SK-N-SH (cell line): ENCODE measurements around the gene TMPRSS9. TPM values are rescaled to one million over a fixed set of nuclear protein-coding genes. Genes with fewer than 3 reads are reported as not detected.
A peak's percentile ranks its signal among the peaks of the same experiment; 100 is the strongest.

Experiments
- CTCF ChIA-PET: fragments of 300-600, 350-600 bp; formaldehyde crosslinking; extraction: SDS; loops from one replicate; lab custom pipeline; 2021; lab: Yijun Ruan, JAX
- POLR2A ChIA-PET: fragments of 350-600 bp; sonication (Branson Sonifier 250); formaldehyde crosslinking; extraction: SDS; loops from one replicate; lab custom pipeline; 2020; ENCODE audit warnings: antibody characterized with exemption, inconsistent platforms; lab: Yijun Ruan, JAX
- DNase-seq: peaks from one replicate; pipeline ENCODE4 v3.0.0; 2012
- H2AFZ ChIP-seq: fragments of 200-600 bp; sonication (generic); 2 replicates; pipeline ENCODE4 v1.8.1; 2016; ENCODE audit warnings: antibody characterized with exemption, mild to moderate bottlenecking, low read depth
- H3F3A ChIP-seq: fragments of 200-600 bp; sonication (generic); replicated peaks from 2 replicates; pipeline ENCODE3; 2016; ENCODE audit warnings: antibody characterized with exemption, mild to moderate bottlenecking; ENCODE audit not compliant: insufficient read depth
- H3K27ac ChIP-seq, 2 experiments: fragments of 200-500 bp in 1 of 2; fragments of 200-600 bp in 1 of 2; sonication (Bioruptor generic) in 1 of 2; sonication (generic), shearing (Covaris generic) in 1 of 2; 2 replicates each; pipeline versions ENCODE4 v1.5.1 to v1.6.1; 2014 to 2016; ENCODE audit warnings: low read depth in 2 of 2, inconsistent platforms in 1 of 2, low read length in 1 of 2, mild to moderate bottlenecking in 1 of 2, mixed read lengths in 1 of 2
- H3K27me3 ChIP-seq: fragments of 200-600 bp; sonication (generic), shearing (Covaris generic); 2 replicates; pipeline ENCODE4 v1.6.1; 2016; ENCODE audit warnings: mixed run types; ENCODE audit not compliant: insufficient read depth
- H3K36me3 ChIP-seq, 2 experiments: fragments of 200-500 bp in 1 of 2; fragments of 200-600 bp in 1 of 2; sonication (Bioruptor generic) in 1 of 2; sonication (generic) in 1 of 2; replicated peaks in 1 of 2; 2 replicates each; pipeline versions ENCODE3 to v1.5.1; 2014 to 2016; ENCODE audit warnings: low read length in 1 of 2, mild to moderate bottlenecking in 1 of 2; ENCODE audit not compliant: insufficient read depth in 2 of 2, control insufficient read depth in 1 of 2
- H3K4me1 ChIP-seq, 2 experiments: fragments of 200-500 bp in 1 of 2; fragments of 200-600 bp in 1 of 2; sonication (Bioruptor generic) in 1 of 2; sonication (generic), shearing (Covaris generic) in 1 of 2; 2 replicates each; pipeline versions ENCODE4 v1.5.1 to v1.6.1; 2014 to 2016; ENCODE audit warnings: low read depth in 1 of 2, low read length in 1 of 2, mixed run types in 1 of 2; ENCODE audit not compliant: insufficient read depth in 2 of 2, control insufficient read depth in 1 of 2
- H3K4me2 ChIP-seq: fragments of 200-600 bp; sonication (generic), shearing (Covaris generic); 2 replicates; pipeline ENCODE4 v1.6.1; 2017; ENCODE audit warnings: mixed run types
- H3K4me3 ChIP-seq, 2 experiments: fragments of 200-500 bp in 1 of 2; fragments of 200-600 bp in 1 of 2; sonication (Bioruptor generic) in 1 of 2; sonication (generic), shearing (Covaris generic) in 1 of 2; 2 replicates each; pipeline versions ENCODE4 v1.5.1 to v1.8.1; 2014 to 2016; ENCODE audit warnings: low read depth in 2 of 2, inconsistent platforms in 1 of 2, low read length in 1 of 2, mild to moderate bottlenecking in 1 of 2, mixed read lengths in 1 of 2, moderate library complexity in 1 of 2
- H3K79me2 ChIP-seq: fragments of 200-600 bp; sonication (generic); 2 replicates; pipeline ENCODE4 v1.8.1; 2017; ENCODE audit warnings: mild to moderate bottlenecking; ENCODE audit not compliant: insufficient read depth
- H3K9ac ChIP-seq: fragments of 200-600 bp; sonication (generic); 2 replicates; pipeline ENCODE4 v1.6.1; 2017; ENCODE audit warnings: mixed run types
- H3K9me2 ChIP-seq: fragments of 200-600 bp; sonication (generic); 2 replicates; pipeline ENCODE4 v1.6.1; 2017; ENCODE audit warnings: mixed run types
- H3K9me3 ChIP-seq: fragments of 200-600 bp; sonication (generic); 2 replicates; pipeline ENCODE4 v1.6.1; 2017; ENCODE audit warnings: mixed run types, mild to moderate bottlenecking, moderate library complexity
- H4K20me1 ChIP-seq: fragments of 200-600 bp; sonication (generic); 2 replicates; pipeline ENCODE4 v1.6.1; 2017; ENCODE audit warnings: mild to moderate bottlenecking, mixed run types; ENCODE audit not compliant: insufficient read depth
- ELF1 ChIP-seq: IDR thresholded peaks from 2 replicates; pipeline ENCODE4 v1.4.0; 2012
- EP300 ChIP-seq, 2 experiments: IDR thresholded peaks; 2 replicates each; pipeline versions ENCODE4 v1.4.0 to v1.6.1; 2012; ENCODE audit warnings: borderline replicate concordance in 1 of 2, low read depth in 1 of 2, low read length in 1 of 2
- EZH2phosphoT487 ChIP-seq: fragments of 200-600 bp; sonication (generic); IDR thresholded peaks from 2 replicates; pipeline ENCODE4 v1.6.1; 2017; ENCODE audit warnings: low read depth, mixed run types, mild to moderate bottlenecking, antibody characterized with exemption, moderate library complexity, borderline replicate concordance
- GABPA ChIP-seq: IDR thresholded peaks from 2 replicates; pipeline ENCODE4 v1.4.0; 2012; ENCODE audit warnings: low read depth, mild to moderate bottlenecking
- MEF2A ChIP-seq: IDR thresholded peaks from 2 replicates; pipeline ENCODE4 v1.4.0; 2012; ENCODE audit warnings: low read depth, borderline replicate concordance
- MXI1 ChIP-seq: IDR thresholded peaks from 2 replicates; pipeline ENCODE4 v1.6.1; 2012; ENCODE audit warnings: mild to moderate bottlenecking, low read depth, low read length, improper control_type of control experiment
- NFIC ChIP-seq: IDR thresholded peaks from 2 replicates; pipeline ENCODE4 v1.4.0; 2012; ENCODE audit warnings: borderline replicate concordance
- NRF1 ChIP-seq: IDR thresholded peaks from 2 replicates; pipeline ENCODE4 v1.6.1; 2012; ENCODE audit warnings: low read depth, mild to moderate bottlenecking, low read length
- RAD21 ChIP-seq: IDR thresholded peaks from 2 replicates; pipeline ENCODE4 v1.6.1; 2012; ENCODE audit warnings: mild to moderate bottlenecking, low read length
- RCOR1 ChIP-seq: fragments of 150-350 bp; IDR thresholded peaks from 2 replicates; pipeline ENCODE4 v1.6.1; 2017; ENCODE audit warnings: antibody characterized with exemption, low read length
- RXRA ChIP-seq: IDR thresholded peaks from 2 replicates; pipeline ENCODE4 v1.4.0; 2012; ENCODE audit warnings: low read depth, mild to moderate bottlenecking, borderline replicate concordance
- SIN3A ChIP-seq: IDR thresholded peaks from 2 replicates; pipeline ENCODE4 v1.6.1; 2012; ENCODE audit warnings: low read depth, mild to moderate bottlenecking, low read length, moderate library complexity, borderline replicate concordance
- SMC3 ChIP-seq: IDR thresholded peaks from 2 replicates; pipeline ENCODE4 v1.6.1; 2012; ENCODE audit warnings: low read depth, low read length, improper control_type of control experiment
- TEAD4 ChIP-seq: IDR thresholded peaks from 2 replicates; pipeline ENCODE4 v1.4.0; 2012; ENCODE audit warnings: mild to moderate bottlenecking, borderline replicate concordance; ENCODE audit not compliant: insufficient read depth
- WGBS: methylation state at CpG from one replicate; pipeline ENCODE4 v1.1.6; 2017; ENCODE audit warnings: low lambda C conversion rate; 5-methylcytosine and 5-hydroxymethylcytosine counted together
- polyA plus RNA-seq, 3 experiments: library from polyadenylated mRNA; depleted of rRNA; stranded (reverse); fragments of >200 nt; gene quantifications; 2 replicates each; pipeline ENCODE4 v1.2.3, GENCODE V29; 2012
- TF ChIP-seq, protein P1 (sequence below): IDR thresholded peaks from 2 replicates; pipeline ENCODE4; 2012
- TF ChIP-seq, protein P2 (sequence below): IDR thresholded peaks from 2 replicates; pipeline ENCODE4 v1.4.0; 2012; ENCODE audit warnings: low read depth, borderline replicate concordance
- TF ChIP-seq, protein P3 (sequence below): IDR thresholded peaks from 2 replicates; pipeline ENCODE4 v1.4.0; 2012; ENCODE audit warnings: low read depth, borderline replicate concordance
- TF ChIP-seq, protein P4 (sequence below): fragments of 200-600 bp; sonication (generic); IDR thresholded peaks from 2 replicates; pipeline ENCODE4 v1.6.1; 2017; ENCODE audit warnings: antibody characterized with exemption, mild to moderate bottlenecking, moderate library complexity

The TMPRSS9 gene
- polyA plus RNA-seq, 1 of the 3 experiments (the other 2 are of a cell fraction) = not detected

DNA sequence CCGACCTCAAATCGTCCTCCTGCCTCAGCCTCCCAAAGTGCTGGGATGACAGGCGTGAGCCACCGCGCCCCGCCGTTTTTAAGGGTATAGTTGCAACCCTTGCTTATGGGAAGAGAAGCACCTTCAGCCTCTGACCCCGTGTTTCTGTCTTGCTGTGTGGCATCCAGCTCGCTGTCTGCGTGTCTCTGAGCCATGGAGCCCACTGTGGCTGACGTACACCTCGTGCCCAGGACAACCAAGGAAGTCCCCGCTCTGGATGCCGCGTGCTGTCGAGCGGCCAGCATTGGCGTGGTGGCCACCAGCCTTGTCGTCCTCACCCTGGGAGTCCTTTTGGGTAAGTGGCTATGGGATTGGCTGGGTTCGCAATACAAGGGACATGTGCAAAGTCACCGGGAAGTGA is 29.5 kb downstream of the TMPRSS9 start:
- Histone ChIP-seq H3F3A (peaks cover 8% of the 10 kb centered on the region), H3K4me1 (no peaks in the 10 kb centered on the region; a peak in 1 of 4 replicates), H3K27me3 (peaks cover 27% of the 10 kb centered on the region; the same call in 1 of the 2 replicates), H2AFZ (no peak overlapping the region), H4K20me1 (no peaks in the 10 kb centered on the region), H3K9me2 (no peaks in the 10 kb centered on the region), H3K9me3 (no peaks in the 10 kb centered on the region), H3K9ac (no peak overlapping the region), H3K79me2 (no peaks in the 10 kb centered on the region), H3K36me3 (no peaks in the 10 kb centered on the region), H3K4me2 (no peak overlapping the region), H3K4me3 (no peak overlapping the region), H3K27ac (no peak overlapping the region)
- no peak for DNase-seq
- ChIA-PET CTCF (no interaction called here), POLR2A (no interaction called here)
- TF ChIP-seq SMC3 (no peak), SIN3A (no peak), MXI1 (no peak), TEAD4 (no peak)
- TF ChIP-seq, protein P1, sequence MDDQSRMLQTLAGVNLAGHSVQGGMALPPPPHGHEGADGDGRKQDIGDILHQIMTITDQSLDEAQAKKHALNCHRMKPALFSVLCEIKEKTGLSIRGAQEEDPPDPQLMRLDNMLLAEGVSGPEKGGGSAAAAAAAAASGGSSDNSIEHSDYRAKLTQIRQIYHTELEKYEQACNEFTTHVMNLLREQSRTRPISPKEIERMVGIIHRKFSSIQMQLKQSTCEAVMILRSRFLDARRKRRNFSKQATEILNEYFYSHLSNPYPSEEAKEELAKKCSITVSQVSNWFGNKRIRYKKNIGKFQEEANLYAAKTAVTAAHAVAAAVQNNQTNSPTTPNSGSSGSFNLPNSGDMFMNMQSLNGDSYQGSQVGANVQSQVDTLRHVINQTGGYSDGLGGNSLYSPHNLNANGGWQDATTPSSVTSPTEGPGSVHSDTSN = no peak
- TF ChIP-seq, protein P2, sequence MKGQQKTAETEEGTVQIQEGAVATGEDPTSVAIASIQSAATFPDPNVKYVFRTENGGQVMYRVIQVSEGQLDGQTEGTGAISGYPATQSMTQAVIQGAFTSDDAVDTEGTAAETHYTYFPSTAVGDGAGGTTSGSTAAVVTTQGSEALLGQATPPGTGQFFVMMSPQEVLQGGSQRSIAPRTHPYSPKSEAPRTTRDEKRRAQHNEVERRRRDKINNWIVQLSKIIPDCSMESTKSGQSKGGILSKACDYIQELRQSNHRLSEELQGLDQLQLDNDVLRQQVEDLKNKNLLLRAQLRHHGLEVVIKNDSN = no peak
- TF ChIP-seq, protein P3, sequence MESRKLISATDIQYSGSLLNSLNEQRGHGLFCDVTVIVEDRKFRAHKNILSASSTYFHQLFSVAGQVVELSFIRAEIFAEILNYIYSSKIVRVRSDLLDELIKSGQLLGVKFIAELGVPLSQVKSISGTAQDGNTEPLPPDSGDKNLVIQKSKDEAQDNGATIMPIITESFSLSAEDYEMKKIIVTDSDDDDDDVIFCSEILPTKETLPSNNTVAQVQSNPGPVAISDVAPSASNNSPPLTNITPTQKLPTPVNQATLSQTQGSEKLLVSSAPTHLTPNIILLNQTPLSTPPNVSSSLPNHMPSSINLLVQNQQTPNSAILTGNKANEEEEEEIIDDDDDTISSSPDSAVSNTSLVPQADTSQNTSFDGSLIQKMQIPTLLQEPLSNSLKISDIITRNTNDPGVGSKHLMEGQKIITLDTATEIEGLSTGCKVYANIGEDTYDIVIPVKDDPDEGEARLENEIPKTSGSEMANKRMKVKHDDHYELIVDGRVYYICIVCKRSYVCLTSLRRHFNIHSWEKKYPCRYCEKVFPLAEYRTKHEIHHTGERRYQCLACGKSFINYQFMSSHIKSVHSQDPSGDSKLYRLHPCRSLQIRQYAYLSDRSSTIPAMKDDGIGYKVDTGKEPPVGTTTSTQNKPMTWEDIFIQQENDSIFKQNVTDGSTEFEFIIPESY = no peak
- 32% methylated on average over 21 of the region's 21 CpGs for WGBS

DNA sequence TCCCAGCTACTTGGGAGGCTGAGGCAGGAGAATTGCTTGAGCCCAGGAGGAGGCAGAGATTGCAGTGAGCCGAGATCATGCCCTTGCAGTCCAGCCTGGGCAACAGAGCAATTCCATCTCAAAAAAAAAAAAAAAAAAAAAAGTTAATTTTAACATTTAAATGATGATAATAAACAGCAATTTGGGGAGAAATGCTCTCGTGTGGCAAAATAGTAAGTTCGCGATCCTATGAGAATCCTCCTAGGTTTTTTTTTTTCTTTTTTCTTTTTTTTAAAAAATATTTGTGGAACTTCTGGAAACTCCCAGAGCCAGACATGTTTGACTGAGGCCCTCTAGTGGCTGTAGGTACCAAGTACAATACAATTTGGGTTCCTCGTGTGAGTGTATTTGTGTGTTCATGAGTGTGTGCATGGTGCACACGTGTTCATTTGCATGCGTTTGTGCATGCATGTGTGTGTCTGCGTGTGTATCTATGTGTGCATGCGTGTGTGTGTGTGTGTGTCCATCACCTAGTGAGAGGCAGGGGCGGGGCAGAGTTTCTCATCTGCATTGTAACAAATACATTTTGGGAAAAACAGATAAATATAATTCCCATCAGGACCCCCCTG is 31.2 kb downstream of the TMPRSS9 start:
- no peaks in the 10 kb centered on the region for H3K36me3 ChIP-seq
- POLR2A ChIA-PET = no interaction called here
- TF ChIP-seq RCOR1 (no peak), SMC3 (peak; percentile 63), RAD21 (peak; percentile 79), SIN3A (no peak), EP300 (IDR thresholded peaks at IDR 0.05; ENCODE audit: borderline replicate concordance in 1 of 2, low read depth in 1 of 2, low read length in 1 of 2) (peak in 1 of 2 experiments; percentile 49; a peak in 1 of 4 replicates), RXRA (no peak), MXI1 (peak; percentile 82), GABPA (no peak), ELF1 (no peak), NFIC (no peak), NRF1 (no peak), MEF2A (no peak), EZH2phosphoT487 (no peak)
- TF ChIP-seq, protein P4, sequence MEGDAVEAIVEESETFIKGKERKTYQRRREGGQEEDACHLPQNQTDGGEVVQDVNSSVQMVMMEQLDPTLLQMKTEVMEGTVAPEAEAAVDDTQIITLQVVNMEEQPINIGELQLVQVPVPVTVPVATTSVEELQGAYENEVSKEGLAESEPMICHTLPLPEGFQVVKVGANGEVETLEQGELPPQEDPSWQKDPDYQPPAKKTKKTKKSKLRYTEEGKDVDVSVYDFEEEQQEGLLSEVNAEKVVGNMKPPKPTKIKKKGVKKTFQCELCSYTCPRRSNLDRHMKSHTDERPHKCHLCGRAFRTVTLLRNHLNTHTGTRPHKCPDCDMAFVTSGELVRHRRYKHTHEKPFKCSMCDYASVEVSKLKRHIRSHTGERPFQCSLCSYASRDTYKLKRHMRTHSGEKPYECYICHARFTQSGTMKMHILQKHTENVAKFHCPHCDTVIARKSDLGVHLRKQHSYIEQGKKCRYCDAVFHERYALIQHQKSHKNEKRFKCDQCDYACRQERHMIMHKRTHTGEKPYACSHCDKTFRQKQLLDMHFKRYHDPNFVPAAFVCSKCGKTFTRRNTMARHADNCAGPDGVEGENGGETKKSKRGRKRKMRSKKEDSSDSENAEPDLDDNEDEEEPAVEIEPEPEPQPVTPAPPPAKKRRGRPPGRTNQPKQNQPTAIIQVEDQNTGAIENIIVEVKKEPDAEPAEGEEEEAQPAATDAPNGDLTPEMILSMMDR = peak; percentile 93
- no peak overlapping the region for H3K4me2 ChIP-seq
- H4K20me1 ChIP-seq = no peaks in the 10 kb centered on the region
- H3K27me3 ChIP-seq = peaks cover 27% of the 10 kb centered on the region; the same call in 1 of the 2 replicates
- WGBS = 2% methylated on average over 10 of the region's 10 CpGs
- H2AFZ ChIP-seq = no peak overlapping the region
- no peaks in the 10 kb centered on the region for H3K9me3 ChIP-seq
- H3K9ac ChIP-seq = no peak overlapping the region
- no peak overlapping the region for H3K27ac ChIP-seq
- H3F3A ChIP-seq = peaks cover 3% of the 10 kb centered on the region
- CTCF ChIA-PET = interaction anchor here (1.0 to 3.9 kb wide), 9 partner anchors 9 to 235 kb away, joined by 3 to 19 read pairs (median 4); no protein-coding TSS in a partner anchor
- DNase-seq = peak; percentile 72
- H3K4me3 ChIP-seq = no peak overlapping the region; a peak in 1 of 4 replicates
- no peaks in the 10 kb centered on the region for H3K79me2 ChIP-seq
- no peaks in the 10 kb centered on the region for H3K9me2 ChIP-seq
- no peaks in the 10 kb centered on the region for H3K4me1 ChIP-seq
